Lung microvascular endothelial cell (primary cell): Measurements from ENCODE around the gene NDUFAF2. TPM values are rescaled to one million over a fixed set of nuclear protein-coding genes. Genes with fewer than 3 reads are reported as not detected.
A peak's percentile ranks its signal among the peaks of the same experiment; 100 is the strongest.

ENCODE experiments used
- DNase-seq, 2 donors: peaks; one replicate each; pipeline versions ENCODE4 v3.0.0 to v3.0.0-alpha.2; 2010; ENCODE audit warnings: low read depth in 2 of 2
- total RNA-seq: library from RNA; depleted of rRNA; stranded (reverse); fragments of >200 nt; gene quantifications from 2 replicates; pipeline ENCODE4 v1.2.1, GENCODE V29; 2014

Gene NDUFAF2
- total RNA-seq, 1 donor from 2014 or later, result 15.7 TPM

- DNase-seq, result no peak
These were observed 171.0 kb downstream of the NDUFAF2 start for GRCh38 chr5:61115968-61116367.

- no peak for DNase-seq
These were observed 174.1 kb downstream of the NDUFAF2 start for GRCh38 chr5:61119066-61119465.

GRCh38 chr5:61120534-61120933 lies 175.5 kb downstream of the NDUFAF2 start:
- DNase-seq, result no peak

- no peak for DNase-seq
These were observed 178.1 kb downstream of the NDUFAF2 start for GRCh38 chr5:61123145-61123544.

GRCh38 chr5:61130289-61130688 lies 185.3 kb downstream of the NDUFAF2 start:
- no peak for DNase-seq

GRCh38 chr5:61132559-61132958 lies 187.6 kb downstream of the NDUFAF2 start:
- DNase-seq, result no peak

GRCh38 chr5:61137835-61138234 lies 192.8 kb downstream of the NDUFAF2 start:
- no peak for DNase-seq

GRCh38 chr5:61139094-61139873 lies 194.3 kb downstream of the NDUFAF2 start:
- peak in 1 of 2 donors; percentile 35 for DNase-seq

GRCh38 chr5:61139931-61140330 lies 194.9 kb downstream of the NDUFAF2 start:
- no peak for DNase-seq

GRCh38 chr5:61141801-61142200 lies 196.8 kb downstream of the NDUFAF2 start:
- no peak for DNase-seq

- DNase-seq, result no peak
These were observed 197.4 kb downstream of the NDUFAF2 start for GRCh38 chr5:61142391-61142790.

- no peak for DNase-seq
These were observed 197.8 kb downstream of the NDUFAF2 start for GRCh38 chr5:61142811-61143210.

GRCh38 chr5:61148515-61148914 lies 203.5 kb downstream of the NDUFAF2 start:
- DNase-seq, result no peak

GRCh38 chr5:61151893-61152292 lies 206.9 kb downstream of the NDUFAF2 start:
- DNase-seq, result no peak

GRCh38 chr5:61159070-61159469 lies 214.1 kb downstream of the NDUFAF2 start:
- no peak for DNase-seq

GRCh38 chr5:61159836-61160235 lies 214.8 kb downstream of the NDUFAF2 start:
- no peak for DNase-seq

- DNase-seq, result no peak
These were observed 215.5 kb downstream of the NDUFAF2 start for GRCh38 chr5:61160497-61160896.

GRCh38 chr5:61162010-61162831 lies 217.2 kb downstream of the NDUFAF2 start, which contains the start of gene SMIM15:
Gene SMIM15 (minus strand): TSS chr5:61162468. CDS start chr5:61160171, 2,297 bp downstream.
- peak; percentile 81 to 88 for DNase-seq

- peak; percentile 19 to 24 for DNase-seq
These were observed 218.0 kb downstream of the NDUFAF2 start for GRCh38 chr5:61162832-61163567.

GRCh38 chr5:61163905-61164304 lies 218.9 kb downstream of the NDUFAF2 start:
- no peak for DNase-seq

GRCh38 chr5:61167382-61167781 lies 222.4 kb downstream of the NDUFAF2 start:
- DNase-seq, result peak; percentile 57 to 75

- no peak for DNase-seq
These were observed 223.9 kb downstream of the NDUFAF2 start for GRCh38 chr5:61168951-61169350.
